ENCODE measurements around the gene CASZ1. TPM values are rescaled to one million over a fixed set of nuclear protein-coding genes. Genes with fewer than 3 reads are reported as not detected.

Gene CASZ1
- total RNA-seq, 4 donors from 2014 or later, result 0.88 to 6.8 (median 1.7) TPM

DNA sequence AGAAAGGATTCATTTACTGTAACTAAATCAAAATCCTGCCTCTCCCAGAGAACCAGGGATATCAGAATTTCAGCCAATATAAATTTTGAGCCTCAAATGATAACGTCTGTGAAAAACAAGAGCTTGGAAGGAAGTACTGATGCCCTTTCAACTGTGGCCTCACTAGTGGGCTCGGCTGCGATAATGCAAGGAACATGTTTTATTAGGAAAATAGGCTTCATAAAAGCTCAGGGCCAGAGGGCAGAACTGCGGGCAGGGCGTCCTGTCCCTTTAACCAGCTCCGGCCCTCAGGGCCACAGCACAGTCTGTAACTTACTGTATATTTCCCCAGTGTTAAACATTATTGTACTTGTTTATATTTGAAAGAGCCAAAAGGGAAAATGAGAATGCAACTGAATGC, 199.7 kb downstream of the CASZ1 start:
- TF ChIP-seq, protein P1, sequence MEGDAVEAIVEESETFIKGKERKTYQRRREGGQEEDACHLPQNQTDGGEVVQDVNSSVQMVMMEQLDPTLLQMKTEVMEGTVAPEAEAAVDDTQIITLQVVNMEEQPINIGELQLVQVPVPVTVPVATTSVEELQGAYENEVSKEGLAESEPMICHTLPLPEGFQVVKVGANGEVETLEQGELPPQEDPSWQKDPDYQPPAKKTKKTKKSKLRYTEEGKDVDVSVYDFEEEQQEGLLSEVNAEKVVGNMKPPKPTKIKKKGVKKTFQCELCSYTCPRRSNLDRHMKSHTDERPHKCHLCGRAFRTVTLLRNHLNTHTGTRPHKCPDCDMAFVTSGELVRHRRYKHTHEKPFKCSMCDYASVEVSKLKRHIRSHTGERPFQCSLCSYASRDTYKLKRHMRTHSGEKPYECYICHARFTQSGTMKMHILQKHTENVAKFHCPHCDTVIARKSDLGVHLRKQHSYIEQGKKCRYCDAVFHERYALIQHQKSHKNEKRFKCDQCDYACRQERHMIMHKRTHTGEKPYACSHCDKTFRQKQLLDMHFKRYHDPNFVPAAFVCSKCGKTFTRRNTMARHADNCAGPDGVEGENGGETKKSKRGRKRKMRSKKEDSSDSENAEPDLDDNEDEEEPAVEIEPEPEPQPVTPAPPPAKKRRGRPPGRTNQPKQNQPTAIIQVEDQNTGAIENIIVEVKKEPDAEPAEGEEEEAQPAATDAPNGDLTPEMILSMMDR (IDR thresholded peaks at IDR 0.05; ENCODE audit: low read depth), result no peak

DNA sequence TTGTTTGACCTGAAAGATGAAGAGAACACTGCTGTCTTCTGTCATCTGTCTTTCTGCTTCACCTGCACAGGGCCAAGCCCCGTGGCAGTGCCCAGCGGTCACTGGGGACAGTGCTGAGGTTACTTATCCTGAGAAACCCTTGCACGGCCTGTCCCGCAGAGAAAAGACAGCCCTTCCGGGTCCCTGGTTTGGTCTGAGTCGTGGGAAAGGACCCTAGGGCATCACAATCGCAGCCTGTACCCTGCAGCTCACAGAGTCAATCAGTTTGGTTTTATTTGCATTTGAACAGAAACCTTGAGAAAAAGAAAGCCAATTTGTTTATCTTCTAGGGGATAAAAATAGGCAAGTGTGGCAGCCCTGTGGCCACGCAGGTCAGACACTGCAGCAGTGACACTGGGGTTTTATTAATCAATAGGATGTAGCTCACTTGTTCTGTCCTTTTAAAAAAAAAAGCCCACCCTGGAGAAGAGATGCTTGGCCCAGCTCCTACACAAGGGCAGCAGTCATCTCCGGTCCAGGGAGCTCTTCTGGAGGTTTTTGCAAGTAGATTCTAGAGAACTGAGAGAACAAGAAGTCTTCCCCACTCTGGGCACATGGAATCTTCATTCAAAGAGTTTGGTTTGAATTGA, 201.7 kb downstream of the CASZ1 start:
- TF ChIP-seq, protein P1 (IDR thresholded peaks at IDR 0.05; ENCODE audit: low read depth), result no peak

DNA sequence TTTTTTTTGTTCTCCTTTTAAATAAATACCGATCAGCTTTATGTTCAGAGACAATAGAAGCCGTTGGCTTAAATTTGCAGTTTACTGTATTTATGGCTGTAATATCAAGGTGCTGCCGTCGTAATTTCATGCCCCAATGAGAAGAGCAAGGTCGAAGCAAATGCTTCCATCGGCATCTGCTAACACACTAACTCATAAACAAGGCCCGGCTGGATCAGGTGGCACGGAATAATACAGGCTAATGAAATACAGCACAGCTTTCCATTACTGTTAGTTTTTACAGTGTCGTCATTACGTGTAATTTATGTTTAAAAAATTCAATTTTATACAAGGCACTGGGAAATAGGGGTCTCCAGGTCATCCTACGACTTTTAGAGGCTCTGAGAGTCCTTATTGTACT, 202.7 kb downstream of the CASZ1 start:
- TF ChIP-seq, protein P1 (IDR thresholded peaks at IDR 0.05; ENCODE audit: low read depth), result no peak

DNA sequence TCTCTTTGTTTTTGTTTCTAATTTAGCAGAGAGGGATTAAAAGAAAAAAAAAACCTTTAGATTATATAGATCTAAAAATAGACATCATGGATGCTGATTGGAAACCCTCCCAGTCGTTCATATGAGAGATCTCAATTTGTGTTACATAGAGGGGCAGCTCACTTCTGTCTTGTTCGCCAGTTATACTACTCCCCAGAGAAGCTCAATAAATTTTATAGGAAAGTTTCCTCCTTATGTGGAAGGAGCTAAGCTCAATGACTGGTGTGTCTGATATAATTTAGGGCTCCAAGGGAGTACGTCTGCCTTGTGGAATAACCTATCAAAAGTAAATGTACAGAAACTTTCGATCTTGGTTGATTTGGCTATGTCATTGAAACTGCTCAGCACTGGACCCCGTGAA, 204.1 kb downstream of the CASZ1 start:
- TF ChIP-seq, protein P1 (IDR thresholded peaks at IDR 0.05; ENCODE audit: low read depth), result no peak

DNA sequence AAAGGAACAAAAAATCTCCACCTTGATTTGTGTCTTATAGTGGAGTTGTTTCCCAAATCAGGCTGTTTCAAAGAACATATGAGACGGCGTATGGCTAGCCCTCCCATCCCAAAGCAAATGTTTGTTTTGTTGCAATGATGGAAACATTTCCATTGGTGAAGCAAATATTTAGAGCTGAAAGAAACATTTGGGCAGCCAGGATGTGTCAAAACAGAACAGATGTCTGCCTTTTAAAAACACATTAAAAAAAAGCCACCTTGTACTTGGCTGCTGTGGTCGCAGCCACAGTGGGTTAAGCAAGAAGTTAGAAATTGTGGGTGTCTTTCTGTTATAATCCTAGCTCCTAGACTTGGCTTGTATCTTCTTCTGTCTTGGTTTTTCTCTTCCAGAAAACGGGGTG, 205.4 kb downstream of the CASZ1 start:
- TF ChIP-seq, protein P1 (IDR thresholded peaks at IDR 0.05; ENCODE audit: low read depth), result no peak

DNA sequence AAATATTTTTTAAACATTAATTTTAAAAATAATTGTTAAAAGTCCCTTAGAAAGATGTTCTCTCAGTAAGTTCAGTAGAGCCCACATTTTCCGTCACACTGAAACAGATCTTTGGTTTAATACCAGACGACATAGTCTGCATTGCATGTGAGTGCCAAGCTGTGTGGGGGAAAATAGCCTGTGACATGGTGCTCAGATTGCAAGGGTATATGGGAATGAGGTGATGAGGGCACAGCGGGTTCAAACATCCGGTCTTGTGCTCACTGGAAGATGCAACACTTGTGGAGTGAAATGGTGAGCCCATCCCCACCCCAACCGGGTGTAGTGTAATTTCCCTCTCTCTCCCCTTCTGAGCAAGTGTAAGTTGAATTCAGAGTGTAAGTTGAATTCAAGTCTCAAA, 207.4 kb downstream of the CASZ1 start:
- TF ChIP-seq, protein P1 (IDR thresholded peaks at IDR 0.05; ENCODE audit: low read depth), result no peak

DNA sequence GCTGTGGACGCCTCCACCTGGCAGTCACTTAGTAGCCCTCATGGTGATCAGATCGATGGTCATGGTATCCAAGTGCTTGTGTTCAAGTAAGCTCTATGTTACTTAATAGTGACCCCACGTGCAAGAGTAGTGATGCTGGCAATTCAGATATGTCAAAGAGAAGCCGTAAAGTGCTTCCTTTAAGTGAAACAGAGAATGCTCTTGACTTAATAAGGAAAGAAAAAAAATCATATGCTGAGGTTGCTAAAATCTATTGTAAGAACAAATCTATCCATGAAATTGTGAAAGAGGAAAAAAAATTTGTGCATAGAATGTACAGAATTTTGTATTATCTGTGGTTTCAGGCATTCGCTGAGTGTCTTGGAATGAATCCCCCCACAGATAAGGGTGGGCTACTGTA, 207.8 kb downstream of the CASZ1 start:
- TF ChIP-seq, protein P1 (IDR thresholded peaks at IDR 0.05; ENCODE audit: low read depth), result no peak

Small RNAs within 50 kb of the gene (small RNA-seq; reads per million reads assigned to genes)
- not detected for gene RN7SL614P

Other genes starting within 250 kb of the CASZ1 start
- 100 to 1,000 TPM; 103 to 169 (median 123) TPM for gene TARDBP, start 216.0 kb upstream of the CASZ1 start, total RNA-seq